ENCODE measurements around the gene RAD23A. TPM values are rescaled to one million over a fixed set of nuclear protein-coding genes. Genes with fewer than 3 reads are reported as not detected.
A peak's percentile ranks its signal among the peaks of the same experiment; 100 is the strongest.

Gene RAD23A
- total RNA-seq, 1 donor from 2014 or later = 37.7 TPM

DNA sequence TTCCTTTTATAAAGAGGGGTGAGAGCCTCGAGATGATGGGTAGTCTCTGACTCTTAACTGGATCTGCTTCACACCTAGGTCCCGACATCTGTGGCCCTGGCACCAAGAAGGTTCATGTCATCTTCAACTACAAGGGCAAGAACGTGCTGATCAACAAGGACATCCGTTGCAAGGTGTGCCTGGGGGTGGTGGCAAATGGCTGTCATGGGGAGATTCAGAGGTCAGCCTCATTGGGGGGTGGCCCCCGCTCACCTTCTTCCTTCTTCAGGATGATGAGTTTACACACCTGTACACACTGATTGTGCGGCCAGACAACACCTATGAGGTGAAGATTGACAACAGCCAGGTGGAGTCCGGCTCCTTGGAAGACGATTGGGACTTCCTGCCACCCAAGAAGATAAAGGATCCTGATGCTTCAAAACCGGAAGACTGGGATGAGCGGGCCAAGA lies 5.7 kb upstream of the RAD23A start:
- H3K27ac ChIP-seq = no peak overlapping the region
- H3K27me3 Mint-ChIP-seq (ENCODE audit: insufficient read depth, low read depth) = peaks cover 19% of the 10 kb centered on the region
- H3K79me2 ChIP-seq (ENCODE audit: low read depth) = peaks cover 37% of the 10 kb centered on the region
- H3K9ac ChIP-seq = no peak overlapping the region
- no peaks in the 10 kb centered on the region for H3K9me3 Mint-ChIP-seq
- H3K27ac Mint-ChIP-seq = no peak overlapping the region
- H2AFZ ChIP-seq (replicated peaks) = no peak overlapping the region
- H4K20me1 ChIP-seq (ENCODE audit: low read depth) = peaks cover 22% of the 10 kb centered on the region
- H3K36me3 Mint-ChIP-seq = peaks cover 38% of the 10 kb centered on the region
- peaks cover 80% of the 10 kb centered on the region for H3F3A ChIP-seq (ENCODE audit: low read depth)
- peaks cover 20% of the 10 kb centered on the region for H3K4me1 ChIP-seq
- peaks cover 10% of the 10 kb centered on the region for H3K36me3 ChIP-seq
- peak overlapping the region; percentile 97 for H3K4me3 ChIP-seq
- H3K27me3 ChIP-seq = no peaks in the 10 kb centered on the region
- H3K4me2 ChIP-seq = peak overlapping the region; percentile 86
- no peaks in the 10 kb centered on the region for H3K9me3 ChIP-seq (ENCODE audit: low read depth)
- TF ChIP-seq, protein P1, sequence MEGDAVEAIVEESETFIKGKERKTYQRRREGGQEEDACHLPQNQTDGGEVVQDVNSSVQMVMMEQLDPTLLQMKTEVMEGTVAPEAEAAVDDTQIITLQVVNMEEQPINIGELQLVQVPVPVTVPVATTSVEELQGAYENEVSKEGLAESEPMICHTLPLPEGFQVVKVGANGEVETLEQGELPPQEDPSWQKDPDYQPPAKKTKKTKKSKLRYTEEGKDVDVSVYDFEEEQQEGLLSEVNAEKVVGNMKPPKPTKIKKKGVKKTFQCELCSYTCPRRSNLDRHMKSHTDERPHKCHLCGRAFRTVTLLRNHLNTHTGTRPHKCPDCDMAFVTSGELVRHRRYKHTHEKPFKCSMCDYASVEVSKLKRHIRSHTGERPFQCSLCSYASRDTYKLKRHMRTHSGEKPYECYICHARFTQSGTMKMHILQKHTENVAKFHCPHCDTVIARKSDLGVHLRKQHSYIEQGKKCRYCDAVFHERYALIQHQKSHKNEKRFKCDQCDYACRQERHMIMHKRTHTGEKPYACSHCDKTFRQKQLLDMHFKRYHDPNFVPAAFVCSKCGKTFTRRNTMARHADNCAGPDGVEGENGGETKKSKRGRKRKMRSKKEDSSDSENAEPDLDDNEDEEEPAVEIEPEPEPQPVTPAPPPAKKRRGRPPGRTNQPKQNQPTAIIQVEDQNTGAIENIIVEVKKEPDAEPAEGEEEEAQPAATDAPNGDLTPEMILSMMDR (IDR thresholded peaks at IDR 0.05) = no peak
- TF ChIP-seq EZH2 (IDR thresholded peaks at IDR 0.05) (no peak), EZH2phosphoT487 (IDR thresholded peaks at IDR 0.05) (no peak)
- H3K4me1 Mint-ChIP-seq = peaks cover 39% of the 10 kb centered on the region
- no peak for DNase-seq (ENCODE audit: low spot score)
- H3K4me3 Mint-ChIP-seq = peak overlapping the region; percentile 100

DNA sequence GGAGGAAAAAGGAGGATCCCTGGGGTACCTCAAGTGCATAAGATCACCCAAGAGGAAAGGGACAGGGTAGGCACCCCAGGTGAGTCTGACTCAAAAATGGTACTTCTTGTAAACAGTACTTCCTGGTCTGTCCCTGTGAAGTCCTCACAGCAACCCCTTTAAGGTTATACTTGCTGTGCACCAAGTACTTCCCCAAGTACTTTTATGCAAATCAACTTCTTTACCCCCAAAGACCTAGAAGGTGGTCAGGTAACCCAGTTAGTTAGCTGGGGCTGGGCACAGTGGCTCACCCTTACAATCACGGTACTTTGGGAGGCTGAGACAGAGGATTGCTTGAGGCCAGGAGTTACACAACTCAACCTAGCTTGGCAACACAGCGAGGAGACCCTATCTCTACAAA lies 4.8 kb upstream of the RAD23A start:
- H3K79me2 ChIP-seq (ENCODE audit: low read depth) = peaks cover 37% of the 10 kb centered on the region
- Mint-ChIP-seq H3K4me3 (peak overlapping the region; percentile 78), H3K9me3 (no peaks in the 10 kb centered on the region), H3K4me1 (peaks cover 43% of the 10 kb centered on the region), H3K27me3 (ENCODE audit: insufficient read depth, low read depth) (peaks cover 23% of the 10 kb centered on the region), H3K36me3 (peaks cover 41% of the 10 kb centered on the region), H3K27ac (no peak overlapping the region)
- H3K4me2 ChIP-seq = peak overlapping the region; percentile 86
- DNase-seq (ENCODE audit: low spot score) = no peak
- H3K36me3 ChIP-seq = peaks cover 10% of the 10 kb centered on the region
- H3K4me3 ChIP-seq = no peak overlapping the region
- no peak overlapping the region for H3K9ac ChIP-seq
- H3K4me1 ChIP-seq = peaks cover 20% of the 10 kb centered on the region
- H3K9me3 ChIP-seq (ENCODE audit: low read depth) = no peaks in the 10 kb centered on the region
- TF ChIP-seq, protein P1 (IDR thresholded peaks at IDR 0.05) = no peak
- TF ChIP-seq EZH2 (IDR thresholded peaks at IDR 0.05) (no peak), EZH2phosphoT487 (IDR thresholded peaks at IDR 0.05) (no peak)
- no peaks in the 10 kb centered on the region for H3K27me3 ChIP-seq
- H3F3A ChIP-seq (ENCODE audit: low read depth) = peaks cover 87% of the 10 kb centered on the region
- H2AFZ ChIP-seq (replicated peaks) = no peak overlapping the region
- H4K20me1 ChIP-seq (ENCODE audit: low read depth) = peaks cover 22% of the 10 kb centered on the region
- no peak overlapping the region for H3K27ac ChIP-seq

DNA sequence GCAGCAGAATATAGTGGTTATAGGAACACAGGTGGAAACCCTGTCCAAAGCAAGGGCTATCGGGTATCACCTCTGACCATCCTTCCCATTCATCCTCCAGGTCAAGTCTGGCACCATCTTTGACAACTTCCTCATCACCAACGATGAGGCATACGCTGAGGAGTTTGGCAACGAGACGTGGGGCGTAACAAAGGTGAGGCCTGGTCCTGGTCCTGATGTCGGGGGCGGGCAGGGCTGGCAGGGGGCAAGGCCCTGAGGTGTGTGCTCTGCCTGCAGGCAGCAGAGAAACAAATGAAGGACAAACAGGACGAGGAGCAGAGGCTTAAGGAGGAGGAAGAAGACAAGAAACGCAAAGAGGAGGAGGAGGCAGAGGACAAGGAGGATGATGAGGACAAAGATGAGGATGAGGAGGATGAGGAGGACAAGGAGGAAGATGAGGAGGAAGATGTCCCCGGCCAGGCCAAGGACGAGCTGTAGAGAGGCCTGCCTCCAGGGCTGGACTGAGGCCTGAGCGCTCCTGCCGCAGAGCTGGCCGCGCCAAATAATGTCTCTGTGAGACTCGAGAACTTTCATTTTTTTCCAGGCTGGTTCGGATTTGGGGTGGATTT lies 2.1 kb upstream of the RAD23A start:
- H2AFZ ChIP-seq (replicated peaks) = no peak overlapping the region
- no peak overlapping the region for H3K27ac ChIP-seq
- no peak for TF ChIP-seq EZH2 (IDR thresholded peaks at IDR 0.05)
- TF ChIP-seq, protein P1 (IDR thresholded peaks at IDR 0.05) = no peak
- no peak for TF ChIP-seq EZH2phosphoT487 (IDR thresholded peaks at IDR 0.05)
- Mint-ChIP-seq H3K27me3 (ENCODE audit: insufficient read depth, low read depth) (peaks cover 23% of the 10 kb centered on the region), H3K27ac (no peak overlapping the region), H3K4me3 (peak overlapping the region; percentile 74), H3K4me1 (peaks cover 40% of the 10 kb centered on the region), H3K9me3 (no peaks in the 10 kb centered on the region), H3K36me3 (peaks cover 49% of the 10 kb centered on the region)
- peaks cover 15% of the 10 kb centered on the region for H3K4me1 ChIP-seq
- H3K9ac ChIP-seq = no peak overlapping the region
- no peaks in the 10 kb centered on the region for H3K9me3 ChIP-seq (ENCODE audit: low read depth)
- H3K79me2 ChIP-seq (ENCODE audit: low read depth) = peaks cover 57% of the 10 kb centered on the region
- peaks cover 10% of the 10 kb centered on the region for H3K36me3 ChIP-seq
- H3K4me2 ChIP-seq = no peak overlapping the region
- no peak overlapping the region for H3K4me3 ChIP-seq
- no peaks in the 10 kb centered on the region for H3K27me3 ChIP-seq
- H3F3A ChIP-seq (ENCODE audit: low read depth) = peaks cover 79% of the 10 kb centered on the region
- no peak for DNase-seq (ENCODE audit: low spot score)
- H4K20me1 ChIP-seq (ENCODE audit: low read depth) = peaks cover 37% of the 10 kb centered on the region

Data from neural progenitor cell (in vitro differentiated cells).